Stimulated activated CD8-positive, alpha-beta memory T cell treated with anti-CD3 and anti-CD28 coated beads, Interleukin-15, amount 100 ng/mL, for 4 hours (primary cell): ENCODE results near the gene ATP6V1B1.

ENCODE experiments used
- DNase-seq, 2 donors: peaks; one replicate each; pipeline ENCODE4 v3.0.0-alpha.2; 2020; ENCODE audit warnings: low read depth in 2 of 2

Gene ATP6V1B1

DNA sequence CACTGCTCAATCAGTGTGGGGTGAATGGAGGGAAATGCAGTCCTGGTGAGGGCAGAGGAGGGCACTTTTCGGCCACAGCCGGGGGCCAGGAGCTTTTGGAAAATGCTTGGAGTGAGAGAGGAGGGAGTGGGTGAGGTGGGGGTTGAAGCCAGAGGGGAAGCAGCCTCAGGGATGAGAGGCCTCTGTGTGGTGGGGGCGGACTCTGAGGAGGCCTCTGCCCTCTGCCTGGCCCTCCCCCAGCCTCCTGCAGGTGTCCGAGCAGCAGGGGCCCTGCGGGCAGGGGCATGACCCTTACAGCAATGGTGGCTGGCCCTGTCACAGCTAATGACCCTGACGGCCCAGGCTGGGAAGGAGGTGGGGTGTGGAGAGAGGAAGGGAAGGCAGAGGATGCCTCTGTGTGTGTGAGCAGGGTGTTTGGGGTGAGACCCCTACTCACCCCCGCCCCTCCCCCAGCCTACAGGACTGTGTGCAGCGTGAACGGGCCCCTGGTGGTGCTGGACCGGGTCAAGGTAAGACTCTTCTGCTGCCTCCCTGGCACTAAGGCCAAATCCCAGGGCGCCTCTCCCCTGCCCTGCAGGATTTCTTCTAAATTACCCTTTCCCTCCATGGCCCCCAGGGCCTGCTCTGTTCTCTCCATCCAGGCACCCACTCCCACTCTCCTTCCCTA lies 7.6 kb downstream of the ATP6V1B1 start:
- DNase-seq, result no peak

DNA sequence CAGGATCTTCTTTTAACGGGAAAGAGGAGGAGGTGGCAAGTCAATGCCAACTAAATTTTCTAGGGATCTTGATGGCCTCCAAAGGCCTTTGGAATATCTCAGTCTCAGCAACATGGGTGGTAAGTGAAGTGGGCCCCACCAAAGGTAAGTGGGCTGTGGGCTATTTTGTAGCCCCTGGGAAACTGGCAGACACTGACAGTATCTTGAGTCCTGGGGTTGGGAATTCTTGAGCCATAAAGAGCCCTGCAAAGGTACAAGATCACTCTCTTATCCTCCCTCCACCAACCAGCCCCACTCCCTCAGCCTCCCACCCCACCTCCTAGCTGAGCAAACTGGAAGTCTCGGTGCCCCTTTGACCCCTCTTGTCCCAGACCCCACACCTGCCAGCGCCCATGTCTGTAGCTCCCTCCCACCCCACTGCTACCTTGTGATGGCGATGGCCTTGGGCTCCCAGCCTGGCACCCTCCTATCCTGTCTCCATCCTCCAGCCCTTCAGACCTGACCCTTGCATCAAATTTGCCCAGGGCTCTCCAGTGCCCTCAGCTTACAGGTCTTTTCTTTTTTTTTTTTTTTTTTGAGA lies 8.5 kb downstream of the ATP6V1B1 start:
- DNase-seq, result no peak

DNA sequence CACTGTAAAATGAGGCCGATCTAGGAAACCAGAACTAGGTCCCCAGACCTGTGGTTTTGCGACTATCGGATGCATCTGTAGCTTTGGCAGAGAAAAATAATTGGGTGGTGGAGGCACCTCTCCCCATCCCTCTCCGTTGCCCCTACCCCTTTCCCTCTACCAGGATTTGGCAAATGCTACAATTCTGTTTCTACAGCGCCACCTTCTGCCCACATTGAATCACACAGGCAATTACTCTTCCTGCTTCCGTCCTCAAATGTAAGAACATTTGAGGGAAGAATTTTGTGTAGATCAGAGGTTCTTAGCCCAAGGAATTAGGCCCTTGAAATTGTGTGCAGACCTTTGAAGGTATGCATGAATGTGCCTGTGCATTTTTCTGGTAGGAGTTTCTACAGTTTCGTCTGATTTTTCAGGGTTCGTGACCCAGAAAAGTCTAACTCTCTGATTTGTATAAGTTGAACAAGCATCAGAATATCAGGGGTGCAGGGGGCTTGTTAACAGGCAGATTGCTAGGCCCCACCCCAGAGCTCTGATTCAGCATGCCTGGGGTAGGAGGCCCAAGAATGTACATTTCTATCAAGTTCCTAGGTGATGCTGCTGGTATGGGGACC lies 11.2 kb downstream of the ATP6V1B1 start:
- no peak for DNase-seq

DNA sequence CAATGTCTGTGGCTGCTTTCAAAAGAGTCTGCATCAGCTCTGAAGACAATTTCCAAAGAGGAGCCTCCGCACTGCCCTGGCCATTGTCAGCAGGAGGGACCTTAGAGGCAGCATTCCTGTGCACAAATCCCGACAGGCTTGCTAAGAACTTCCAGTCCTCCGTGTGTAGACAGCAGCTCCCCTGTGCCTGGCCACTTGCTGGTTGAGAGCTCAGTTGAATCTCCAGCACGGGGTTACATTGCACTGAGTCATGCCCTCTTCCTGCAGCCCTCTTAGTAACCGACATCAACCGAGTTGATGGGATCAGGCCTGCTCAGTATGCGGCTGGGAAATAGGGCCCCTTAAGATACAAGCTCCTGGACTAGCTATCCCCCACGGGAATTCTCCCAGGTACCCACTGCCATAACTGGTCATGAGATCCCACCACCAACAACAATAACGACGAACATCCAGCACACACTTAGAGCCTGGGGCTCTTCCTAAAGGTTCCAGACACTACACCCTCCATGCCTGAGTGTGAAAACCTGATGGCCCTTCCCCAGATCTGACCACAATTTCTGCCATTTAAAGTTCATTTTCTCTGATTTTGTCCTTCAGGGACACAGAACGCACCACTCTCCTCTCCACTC lies 12.0 kb downstream of the ATP6V1B1 start:
- no peak for DNase-seq

DNA sequence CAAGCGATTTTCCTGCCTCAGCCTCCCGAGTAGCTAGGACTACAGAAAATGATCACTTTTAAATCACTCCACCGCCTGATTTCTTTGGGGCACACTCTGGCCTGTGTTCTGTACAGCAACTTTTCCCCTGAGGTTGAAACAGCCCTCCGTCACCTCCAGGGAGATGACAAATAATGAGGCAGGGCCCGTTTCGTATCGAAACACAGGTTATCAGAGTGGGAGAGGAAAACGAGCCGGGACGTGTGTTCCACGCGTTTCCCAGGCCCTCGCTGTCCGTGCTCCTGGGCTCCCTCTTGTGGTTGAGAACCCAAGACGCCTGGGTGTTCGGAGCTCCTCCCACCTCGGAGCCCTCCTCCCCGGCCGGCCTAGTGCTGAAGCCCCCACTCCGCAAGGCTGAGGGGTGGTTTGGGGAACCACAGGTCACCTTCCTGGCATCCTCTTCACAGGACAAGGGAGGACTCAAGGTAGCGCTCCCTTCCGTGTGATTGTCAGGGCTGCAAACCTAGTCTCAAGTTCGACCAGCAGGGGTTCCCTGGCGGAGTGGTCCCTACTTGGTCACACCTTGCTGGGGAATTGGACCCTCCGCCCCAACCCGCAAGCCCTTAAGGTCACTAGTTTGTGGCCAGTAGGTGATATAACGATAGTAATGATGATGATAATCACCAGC lies 12.8 kb downstream of the ATP6V1B1 start:
- peak; percentile 32 to 55 for DNase-seq

DNA sequence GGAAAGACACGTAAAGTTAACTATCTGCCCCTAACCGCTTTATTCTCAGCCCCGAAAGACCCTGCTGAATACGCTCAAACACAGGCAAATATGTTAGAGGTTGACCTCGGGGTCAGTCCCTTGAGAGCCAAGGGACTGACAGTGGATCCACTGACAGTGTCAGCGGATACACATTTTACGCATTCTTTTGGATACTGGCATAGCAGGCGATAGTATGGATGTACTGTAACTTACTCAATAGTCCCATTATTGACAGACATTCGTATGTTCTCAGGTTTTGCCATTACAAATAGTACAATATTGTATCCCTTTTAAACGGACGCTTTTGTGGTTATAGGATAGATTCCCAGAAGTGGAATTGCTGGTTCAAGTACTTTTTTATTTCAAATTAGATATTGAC lies 13.4 kb downstream of the ATP6V1B1 start:
- no peak for DNase-seq

DNA sequence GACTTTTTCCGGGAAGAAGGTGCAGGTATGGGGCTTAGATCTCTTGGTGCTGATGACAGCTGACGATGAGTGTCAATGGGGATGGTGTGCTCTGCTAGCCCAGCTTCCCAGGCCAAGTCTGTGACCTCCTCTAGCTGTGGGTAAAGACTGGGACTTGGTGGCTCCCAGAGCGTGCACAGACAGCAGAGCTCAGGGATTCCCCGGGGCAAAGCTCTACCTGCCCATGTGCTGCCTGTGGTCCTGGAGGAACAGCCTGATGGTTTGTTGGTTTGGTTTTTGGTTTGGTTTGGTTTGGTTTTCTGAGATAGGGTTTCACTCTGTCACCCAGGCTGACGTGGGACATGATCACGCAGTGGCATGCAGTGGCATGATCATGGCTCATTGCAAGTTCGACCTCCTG lies 19.2 kb downstream of the ATP6V1B1 start:
- DNase-seq, result no peak

DNA sequence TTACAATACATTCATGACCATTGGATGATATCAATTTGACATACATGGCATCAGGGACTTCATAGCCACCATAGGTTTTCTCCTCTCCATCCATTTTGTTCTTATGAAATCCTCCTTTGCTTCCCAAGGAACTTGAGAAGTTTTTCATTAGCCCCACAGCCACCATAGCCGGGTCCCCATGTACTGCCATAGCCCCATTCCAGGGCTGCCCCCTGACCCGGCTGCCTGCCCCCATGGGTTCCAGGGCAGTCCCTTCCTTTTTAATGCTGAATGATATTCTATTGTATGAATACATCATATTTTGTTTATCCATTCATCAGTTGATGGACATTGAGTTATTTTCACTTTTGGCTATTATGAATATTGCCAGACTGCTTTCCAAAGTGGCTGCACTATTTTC lies 20.4 kb downstream of the ATP6V1B1 start:
- no peak for DNase-seq

DNA sequence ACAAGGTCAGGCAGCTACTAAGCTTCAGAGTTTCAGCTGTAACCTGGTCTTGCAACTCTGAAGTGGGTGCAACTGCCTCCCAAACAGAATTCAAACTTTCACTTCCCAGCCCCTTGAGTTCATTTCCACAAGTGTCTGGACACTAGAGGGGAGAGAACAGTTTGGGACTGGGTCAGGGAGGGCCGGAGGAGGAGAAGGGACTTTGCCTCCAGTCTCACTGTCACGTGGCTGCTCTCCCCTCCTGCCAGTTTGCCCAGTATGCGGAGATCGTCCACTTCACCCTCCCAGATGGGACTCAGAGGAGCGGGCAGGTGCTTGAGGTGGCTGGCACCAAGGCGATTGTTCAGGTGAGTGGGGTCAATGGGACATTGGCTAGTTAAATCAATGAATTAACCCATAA lies 22.1 kb downstream of the ATP6V1B1 start:
- DNase-seq, result no peak

DNA sequence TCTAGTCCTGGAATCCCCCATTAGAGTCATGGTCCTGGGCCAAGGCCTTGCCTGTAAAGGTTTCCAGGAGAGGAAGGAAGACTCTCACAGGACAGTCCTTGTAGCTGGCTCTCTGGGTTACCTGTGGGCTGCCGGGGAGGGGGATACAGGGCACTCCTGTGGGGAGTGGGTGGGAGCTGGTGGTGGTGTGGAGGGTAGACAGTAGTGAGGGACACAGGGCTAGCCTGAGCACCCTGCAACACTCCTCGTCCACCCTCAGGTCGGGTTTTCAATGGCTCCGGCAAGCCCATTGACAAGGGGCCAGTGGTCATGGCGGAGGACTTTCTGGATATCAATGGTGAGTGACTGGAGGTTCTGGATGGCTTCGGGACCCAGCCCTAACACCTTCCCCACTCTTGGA lies 23.1 kb downstream of the ATP6V1B1 start:
- no peak for DNase-seq

DNA sequence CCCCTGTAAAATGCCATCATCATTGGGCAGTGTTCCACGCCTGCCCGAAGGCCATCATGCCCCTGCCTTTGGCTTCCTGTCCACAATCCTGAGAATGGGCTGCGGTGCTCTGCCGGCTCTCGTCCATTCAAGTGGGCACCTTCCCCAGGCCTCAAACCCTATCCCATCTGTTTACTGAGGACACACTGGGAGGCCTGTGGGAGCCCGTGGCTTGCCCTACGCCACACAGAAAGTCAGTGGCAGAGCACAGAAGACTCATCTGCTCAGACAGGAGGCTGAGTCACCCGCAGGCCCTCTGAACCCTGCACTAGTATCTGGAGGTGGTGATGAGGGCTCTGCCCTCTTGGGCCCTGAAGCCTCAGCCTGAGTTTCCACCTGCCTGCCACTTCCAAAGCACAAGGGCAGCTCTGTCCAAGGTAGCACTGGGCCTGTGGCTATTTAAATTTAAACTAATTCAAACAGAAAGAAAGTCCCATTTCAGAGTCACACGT lies 23.6 kb downstream of the ATP6V1B1 start:
- no peak for DNase-seq

DNA sequence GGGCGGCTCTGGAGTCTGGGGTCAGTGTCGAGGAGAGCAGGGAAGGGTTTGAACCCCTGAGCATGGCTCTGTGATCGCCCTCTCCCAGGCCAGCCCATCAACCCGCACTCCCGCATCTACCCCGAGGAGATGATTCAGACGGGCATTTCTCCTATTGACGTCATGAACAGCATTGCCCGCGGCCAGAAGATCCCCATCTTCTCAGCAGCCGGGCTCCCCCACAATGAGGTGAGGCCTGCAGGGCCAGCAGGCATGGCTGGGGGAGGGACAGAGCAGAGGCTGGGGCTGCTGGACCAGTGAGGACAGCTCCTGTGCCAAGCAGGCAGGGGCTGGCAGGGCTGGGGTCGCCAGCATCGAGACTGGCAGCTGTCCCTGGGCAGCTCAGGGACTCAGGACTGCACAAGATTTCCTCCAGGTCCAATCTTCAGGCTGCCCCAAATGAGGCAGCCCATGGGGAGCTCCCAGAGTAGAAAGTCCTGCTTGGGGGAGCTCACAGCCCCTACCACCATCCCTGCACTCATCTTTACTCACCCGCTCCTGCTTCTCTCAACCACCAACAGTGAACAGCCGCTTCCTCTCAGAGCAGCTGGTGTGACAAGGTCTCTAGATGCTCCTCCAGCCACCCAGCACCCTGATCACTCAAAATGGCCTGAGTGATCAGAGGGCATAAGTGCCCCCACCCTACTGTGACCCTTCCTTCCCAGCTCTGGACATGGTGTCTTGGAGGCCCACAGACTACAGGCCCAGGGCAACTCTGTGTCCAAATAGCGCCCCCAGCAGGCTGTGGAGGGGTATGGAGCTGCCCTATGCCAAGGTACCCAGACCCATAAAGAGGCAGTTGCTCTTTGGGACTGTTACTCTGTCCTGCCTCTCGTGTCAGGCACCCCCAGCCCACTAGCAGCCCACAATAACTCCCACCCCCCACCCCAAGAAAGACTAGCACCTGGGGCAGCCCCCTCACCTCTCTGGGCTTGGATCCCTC lies 24.4 kb downstream of the ATP6V1B1 start:
- no peak for DNase-seq

DNA sequence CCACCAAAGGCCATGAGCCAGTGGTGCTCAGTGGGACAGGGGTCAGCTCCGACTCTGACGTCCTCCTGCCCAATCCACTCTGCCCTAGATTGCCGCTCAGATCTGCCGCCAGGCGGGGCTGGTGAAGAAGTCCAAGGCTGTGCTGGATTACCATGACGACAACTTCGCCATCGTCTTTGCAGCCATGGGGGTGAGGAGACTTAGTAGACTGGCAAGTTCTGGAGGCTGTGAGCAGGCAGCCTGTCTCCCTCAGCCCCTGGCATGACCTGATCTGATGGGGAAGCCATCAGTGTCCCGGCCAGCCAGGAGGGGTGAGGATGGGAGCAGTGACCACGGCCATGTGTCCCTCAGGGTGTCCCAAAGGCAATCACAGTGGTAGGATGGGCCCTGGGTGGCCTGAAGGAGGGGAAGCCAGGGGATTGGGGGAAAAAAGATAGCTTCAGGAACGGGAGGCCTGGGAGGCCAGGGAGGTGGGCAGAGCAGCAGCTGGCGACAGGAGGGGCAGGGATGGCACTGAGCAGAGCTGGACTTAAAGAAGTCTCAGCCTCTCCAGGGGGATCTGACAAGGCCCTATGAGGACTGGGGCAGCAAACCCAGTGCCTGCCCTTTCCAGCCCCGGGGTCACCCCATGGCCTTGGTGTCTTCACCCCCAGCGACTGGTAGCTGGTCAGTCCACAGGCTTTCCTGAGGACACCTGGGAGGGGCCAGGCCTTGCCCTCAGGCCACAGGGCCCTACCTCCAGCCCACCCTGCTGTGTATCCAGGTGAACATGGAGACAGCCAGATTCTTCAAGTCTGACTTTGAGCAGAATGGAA lies 25.3 kb downstream of the ATP6V1B1 start:
- no peak for DNase-seq

DNA sequence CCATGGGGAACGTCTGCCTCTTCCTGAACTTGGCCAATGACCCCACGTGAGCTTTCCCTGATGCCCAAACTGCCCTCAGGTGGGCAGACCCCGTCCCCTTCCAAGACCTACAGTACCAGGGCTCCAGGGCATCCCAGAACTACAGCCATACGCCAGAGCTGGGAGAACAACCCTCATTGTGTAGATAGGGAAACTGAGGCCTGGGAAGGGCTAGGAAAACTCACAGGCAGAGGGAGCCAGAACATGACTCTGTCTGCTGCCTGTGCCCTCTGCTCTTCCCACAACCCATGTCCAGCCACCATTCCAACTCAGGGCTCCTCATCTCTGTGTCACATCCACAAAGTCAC lies 25.9 kb downstream of the ATP6V1B1 start:
- no peak for DNase-seq

DNA sequence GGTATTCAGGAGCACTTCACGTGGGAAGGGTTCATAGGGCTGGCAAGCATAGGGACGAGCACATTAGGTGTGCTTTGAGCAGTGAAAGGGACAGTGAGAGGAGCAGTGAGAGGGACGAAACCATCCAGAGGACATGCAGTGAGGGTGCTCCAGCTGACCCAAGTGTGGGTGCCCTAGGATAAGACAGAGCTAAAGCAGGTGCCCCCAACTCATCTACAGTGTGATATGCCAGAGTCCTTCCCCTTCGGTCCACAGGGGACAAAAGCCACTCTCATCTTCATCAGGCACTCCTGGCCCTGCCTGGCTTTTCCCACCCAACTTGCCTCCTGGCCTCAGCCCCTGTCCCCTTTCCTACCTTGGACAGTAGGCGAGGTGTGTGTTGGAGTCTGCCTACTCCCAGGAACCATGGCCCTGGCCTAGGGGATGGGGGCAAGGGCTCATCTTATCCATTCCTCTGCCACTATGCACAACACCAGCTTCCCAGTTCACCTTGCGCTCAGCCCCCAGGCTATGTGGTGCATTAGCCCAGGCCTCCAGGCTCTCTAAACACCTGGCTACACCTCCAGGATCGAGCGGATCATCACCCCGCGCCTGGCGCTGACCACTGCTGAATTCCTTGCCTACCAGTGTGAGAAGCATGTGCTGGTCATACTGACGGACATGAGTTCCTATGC lies 26.6 kb downstream of the ATP6V1B1 start:
- DNase-seq, result no peak

DNA sequence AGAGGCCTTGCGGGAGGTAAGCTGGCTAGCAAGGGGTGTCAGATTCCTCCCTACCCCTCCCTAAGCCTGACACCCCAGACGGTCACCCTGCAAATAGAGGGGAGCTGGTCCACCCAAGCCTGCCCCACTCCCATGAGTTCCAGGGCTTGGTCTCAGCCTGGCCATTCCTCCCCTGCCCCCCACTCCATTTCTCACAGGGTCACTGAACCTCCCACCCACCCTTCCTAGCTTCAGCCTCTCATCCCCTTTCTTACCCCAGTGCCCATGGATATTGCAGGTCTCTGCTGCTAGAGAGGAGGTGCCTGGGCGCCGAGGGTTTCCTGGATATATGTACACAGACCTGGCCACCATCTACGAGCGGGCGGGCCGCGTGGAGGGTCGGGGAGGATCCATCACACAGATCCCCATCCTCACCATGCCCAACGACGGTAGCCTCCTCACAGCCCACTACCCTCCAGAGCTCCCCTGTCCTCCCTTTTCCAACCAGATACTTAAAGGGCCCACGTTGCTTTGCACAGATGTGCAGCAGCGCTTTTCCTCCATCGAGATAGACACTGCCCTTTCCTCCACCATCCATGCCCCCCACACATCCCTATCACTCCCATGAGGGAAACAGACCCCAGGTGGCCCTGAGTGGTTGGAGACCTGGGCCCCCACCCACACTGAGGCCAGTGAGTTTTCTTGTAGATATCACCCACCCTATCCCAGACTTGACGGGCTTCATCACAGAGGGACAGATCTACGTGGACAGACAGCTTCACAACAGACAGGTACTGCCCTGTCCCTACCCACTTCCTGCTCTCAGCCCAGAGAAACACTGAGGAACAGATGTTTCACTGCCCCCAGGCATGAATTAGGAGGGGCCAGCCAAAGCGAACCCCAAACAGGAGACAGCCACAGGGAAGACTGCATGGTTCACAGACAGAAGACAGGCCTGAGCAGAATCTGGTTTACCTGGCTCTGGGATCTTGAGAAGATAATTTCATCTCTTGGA lies 27.5 kb downstream of the ATP6V1B1 start:
- no peak for DNase-seq

DNA sequence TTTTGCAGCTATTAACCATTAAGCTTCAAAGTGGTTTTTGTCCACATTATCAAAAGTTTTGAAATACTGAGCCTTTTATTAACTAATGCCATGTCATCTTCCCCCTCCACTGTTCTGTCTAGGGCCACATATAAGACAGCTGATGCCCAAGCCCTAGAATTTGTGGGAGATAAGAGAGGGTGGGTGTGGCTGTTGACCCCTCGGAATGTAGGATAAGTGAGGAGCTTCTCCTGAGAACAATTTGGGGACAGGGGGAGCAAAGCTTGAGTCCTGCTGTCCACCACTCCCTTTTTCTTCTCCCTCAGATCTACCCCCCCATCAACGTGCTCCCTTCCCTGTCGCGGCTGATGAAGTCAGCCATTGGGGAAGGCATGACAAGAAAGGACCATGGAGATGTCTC lies 28.4 kb downstream of the ATP6V1B1 start:
- DNase-seq, result no peak

DNA sequence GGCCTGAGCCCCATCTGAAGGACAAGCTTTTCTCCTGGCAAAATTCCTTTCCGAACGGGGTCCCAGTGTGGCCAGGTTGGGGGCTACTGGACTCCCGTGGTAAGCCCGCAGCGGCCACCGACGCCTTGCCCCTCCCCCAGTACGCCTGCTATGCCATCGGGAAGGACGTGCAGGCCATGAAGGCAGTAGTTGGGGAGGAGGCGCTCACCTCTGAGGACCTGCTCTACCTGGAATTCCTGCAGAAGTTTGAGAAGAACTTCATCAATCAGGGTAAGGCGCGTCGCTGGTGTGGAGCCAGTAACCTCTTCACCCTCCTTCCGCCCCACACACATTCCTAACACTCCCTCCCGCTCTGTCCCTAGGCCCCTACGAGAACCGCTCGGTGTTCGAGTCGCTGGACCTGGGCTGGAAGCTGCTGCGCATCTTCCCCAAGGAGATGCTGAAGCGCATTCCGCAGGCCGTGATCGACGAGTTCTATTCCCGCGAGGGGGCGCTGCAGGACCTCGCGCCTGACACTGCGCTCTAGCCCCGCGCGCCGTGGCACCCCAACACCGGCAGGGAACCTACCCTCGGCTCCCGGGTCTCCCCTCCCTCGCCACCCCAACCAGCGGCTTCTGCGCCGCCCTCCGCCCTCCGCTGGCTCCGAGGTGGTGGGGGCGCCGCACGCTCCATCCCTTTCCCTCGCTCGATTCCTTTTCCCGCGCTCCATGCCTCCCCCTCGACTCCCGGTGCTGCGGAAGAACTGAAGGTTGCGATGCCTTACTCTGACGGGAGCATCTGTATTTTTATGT lies 29.1 kb downstream of the ATP6V1B1 start:
- DNase-seq, result peak; percentile 59 to 65
